GM18499 (cell line): ENCODE data around the gene SLC49A3.
"Not testable (repeated sequence)": the region's sequence is repeated elsewhere in the genome, so short reads cannot be mapped to it uniquely, and the experiment has no call there.

Experiments used
- ATAC-seq: cut with Tn5 transposase; IDR thresholded peaks from one replicate; pipeline ENCODE4 v1.9.1; 2021; ENCODE audit warnings: moderate number of reproducible peaks; ENCODE audit not compliant: insufficient read depth, unreplicated experiment

SLC49A3 gene

GRCh38 chr4:669806-670559 is 19.0 kb downstream of the SLC49A3 start:
- ATAC-seq, result not testable (repeated sequence)

- not testable (repeated sequence) for ATAC-seq
Measured at GRCh38 chr4:668219-668618, 20.7 kb downstream of the SLC49A3 start.

GRCh38 chr4:667545-667925 is 21.4 kb downstream of the SLC49A3 start:
- ATAC-seq, result no peak

GRCh38 chr4:666822-667544 is 22.0 kb downstream of the SLC49A3 start:
- ATAC-seq, result no peak

GRCh38 chr4:666436-666810 is 22.5 kb downstream of the SLC49A3 start:
- ATAC-seq, result no peak

GRCh38 chr4:665751-666435 is 23.1 kb downstream of the SLC49A3 start:
- no peak for ATAC-seq

GRCh38 chr4:665381-665750 is 23.6 kb downstream of the SLC49A3 start:
- ATAC-seq, result no peak

GRCh38 chr4:664713-665231 is 24.2 kb downstream of the SLC49A3 start:
- no peak for ATAC-seq

- no peak for ATAC-seq
Measured at GRCh38 chr4:663438-664428, 25.2 kb downstream of the SLC49A3 start.

GRCh38 chr4:663046-663437 is 25.9 kb downstream of the SLC49A3 start:
- ATAC-seq, result no peak

GRCh38 chr4:661881-662761 is 26.8 kb downstream of the SLC49A3 start:
- ATAC-seq, result no peak

GRCh38 chr4:661231-661630 is 27.7 kb downstream of the SLC49A3 start:
- ATAC-seq, result no peak

GRCh38 chr4:660401-660800 is 28.6 kb downstream of the SLC49A3 start:
- no peak for ATAC-seq

GRCh38 chr4:659851-660250 is 29.1 kb downstream of the SLC49A3 start:
- ATAC-seq, result no peak

- ATAC-seq, result no peak
Measured at GRCh38 chr4:658681-659667, 30.0 kb downstream of the SLC49A3 start.

GRCh38 chr4:657834-658667 is 30.9 kb downstream of the SLC49A3 start:
- no peak for ATAC-seq

- no peak for ATAC-seq
Measured at GRCh38 chr4:657338-657833, 31.6 kb downstream of the SLC49A3 start.
